Uterus (tissue), 4 donors: ENCODE measurements around the gene SLC2A9. TPM values are rescaled to one million over a fixed set of nuclear protein-coding genes. Genes with fewer than 3 reads are reported as not detected.

Experiments
- DNase-seq, 2 donors: peaks; one replicate each; pipeline ENCODE4 v3.0.0-alpha.2; 2019 to 2020
- H3K27ac ChIP-seq, 2 donors: fragments of 200-600 bp; sonication (generic); 1 replicate in 1 of 2; 2 replicates in 1 of 2; pipeline ENCODE4 v1.5.1; 2016 to 2018
- H3K27me3 ChIP-seq, 2 donors: fragments of 200-600 bp; sonication (generic); one replicate each; pipeline ENCODE4 v1.5.1; 2018 to 2019; ENCODE audit warnings: control low read depth in 1 of 2
- H3K36me3 ChIP-seq, 2 donors: fragments of 200-600 bp; sonication (generic); one replicate each; pipeline ENCODE4 v1.5.1; 2019; ENCODE audit warnings: control low read depth in 1 of 2
- H3K4me1 ChIP-seq, 2 donors: fragments of 200-600 bp; sonication (generic); one replicate each; pipeline ENCODE4 v1.5.1; 2018 to 2019; ENCODE audit warnings: control low read depth in 1 of 2
- H3K4me3 ChIP-seq, 2 donors: fragments of 200-600 bp; sonication (generic); 1 replicate in 1 of 2; 2 replicates in 1 of 2; pipeline ENCODE4 v1.5.1; 2018 to 2019; ENCODE audit warnings: mild to moderate bottlenecking in 1 of 2
- H3K9me3 ChIP-seq, 2 donors: fragments of 200-600 bp; sonication (generic); one replicate each; pipeline ENCODE4 v1.5.1; 2019; ENCODE audit warnings: control low read depth in 1 of 2
- POLR2A ChIP-seq, 2 donors: fragments of 450-650 bp; IDR thresholded peaks; one replicate each; pipeline ENCODE4 v1.6.1; 2016; ENCODE audit warnings: antibody characterized with exemption in 2 of 2, mild to moderate bottlenecking in 1 of 2, moderate library complexity in 1 of 2
- intact Hi-C: fragments of 100-400 bp; cut with DNase I; formaldehyde crosslinking; loops from one replicate; pipeline ENCODE4 v1.15.1; 2023; ENCODE audit warnings: low total_unique reads
- total RNA-seq, 4 donors: library from RNA; depleted of rRNA in 3 of 4; stranded (reverse); fragments of >200 nt in 3 of 4; gene quantifications; one replicate each; pipeline versions ENCODE4 v1.1.0 to v1.2.4, GENCODE V29; 2014 to 2023
- TF ChIP-seq, protein P1 (sequence below), 4 experiments: fragments of 200-600 bp in 2 of 4; fragments of 450-650 bp in 2 of 4; sonication (generic) in 2 of 4; IDR thresholded peaks; one replicate each; pipeline ENCODE4 v1.5.1; 2016 to 2019; ENCODE audit warnings: antibody characterized with exemption in 4 of 4, mild to moderate bottlenecking in 2 of 4, moderate library complexity in 1 of 4
- donor health status: DM: yes; HTN: yes; CAD: no.

SLC2A9 gene
- total RNA-seq, 4 donors from 2014 or later = 0.51 to 9.3 (median 7.1) TPM

DNA sequence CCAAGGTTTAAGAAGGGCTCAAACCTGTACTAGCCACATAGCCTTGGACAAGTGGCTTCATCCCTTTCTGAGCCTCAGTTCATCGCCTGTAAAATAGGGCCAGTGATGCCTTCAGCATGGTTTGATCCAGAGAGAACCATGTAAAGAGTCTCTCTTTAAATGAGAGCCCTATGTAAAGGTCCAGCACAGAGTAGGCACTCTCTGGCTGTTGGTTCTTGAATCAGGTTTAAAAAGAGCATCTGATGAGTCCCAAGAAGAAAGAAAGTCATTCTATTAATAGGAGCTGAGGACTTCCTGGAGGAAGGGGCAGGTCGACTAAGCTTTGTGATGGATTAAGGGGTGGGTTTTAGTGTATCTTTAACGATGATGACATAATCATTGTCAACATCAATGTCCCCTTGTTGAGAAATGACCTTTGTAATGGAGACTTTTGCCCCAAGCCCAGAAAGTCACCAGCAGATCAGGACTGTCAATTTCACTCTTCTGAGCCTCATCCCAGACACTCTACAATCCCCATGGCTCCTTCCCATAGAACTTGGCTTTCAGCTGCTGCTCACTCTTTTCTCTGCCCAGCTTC, 4.0 kb upstream of the SLC2A9 start:
- intact Hi-C loops = no loop called here
- H3K9me3 ChIP-seq = no peaks in the 10 kb centered on the region
- H3K4me3 ChIP-seq = no peak overlapping the region
- H3K27ac ChIP-seq = no peak overlapping the region
- H3K27me3 ChIP-seq = no peaks in the 10 kb centered on the region
- no peak for DNase-seq
- TF ChIP-seq POLR2A (IDR thresholded peaks at IDR 0.05) = no peak
- TF ChIP-seq, protein P1, sequence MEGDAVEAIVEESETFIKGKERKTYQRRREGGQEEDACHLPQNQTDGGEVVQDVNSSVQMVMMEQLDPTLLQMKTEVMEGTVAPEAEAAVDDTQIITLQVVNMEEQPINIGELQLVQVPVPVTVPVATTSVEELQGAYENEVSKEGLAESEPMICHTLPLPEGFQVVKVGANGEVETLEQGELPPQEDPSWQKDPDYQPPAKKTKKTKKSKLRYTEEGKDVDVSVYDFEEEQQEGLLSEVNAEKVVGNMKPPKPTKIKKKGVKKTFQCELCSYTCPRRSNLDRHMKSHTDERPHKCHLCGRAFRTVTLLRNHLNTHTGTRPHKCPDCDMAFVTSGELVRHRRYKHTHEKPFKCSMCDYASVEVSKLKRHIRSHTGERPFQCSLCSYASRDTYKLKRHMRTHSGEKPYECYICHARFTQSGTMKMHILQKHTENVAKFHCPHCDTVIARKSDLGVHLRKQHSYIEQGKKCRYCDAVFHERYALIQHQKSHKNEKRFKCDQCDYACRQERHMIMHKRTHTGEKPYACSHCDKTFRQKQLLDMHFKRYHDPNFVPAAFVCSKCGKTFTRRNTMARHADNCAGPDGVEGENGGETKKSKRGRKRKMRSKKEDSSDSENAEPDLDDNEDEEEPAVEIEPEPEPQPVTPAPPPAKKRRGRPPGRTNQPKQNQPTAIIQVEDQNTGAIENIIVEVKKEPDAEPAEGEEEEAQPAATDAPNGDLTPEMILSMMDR (IDR thresholded peaks at IDR 0.05) = no peak
- H3K4me1 ChIP-seq = no peaks in the 10 kb centered on the region
- no peaks in the 10 kb centered on the region for H3K36me3 ChIP-seq

DNA sequence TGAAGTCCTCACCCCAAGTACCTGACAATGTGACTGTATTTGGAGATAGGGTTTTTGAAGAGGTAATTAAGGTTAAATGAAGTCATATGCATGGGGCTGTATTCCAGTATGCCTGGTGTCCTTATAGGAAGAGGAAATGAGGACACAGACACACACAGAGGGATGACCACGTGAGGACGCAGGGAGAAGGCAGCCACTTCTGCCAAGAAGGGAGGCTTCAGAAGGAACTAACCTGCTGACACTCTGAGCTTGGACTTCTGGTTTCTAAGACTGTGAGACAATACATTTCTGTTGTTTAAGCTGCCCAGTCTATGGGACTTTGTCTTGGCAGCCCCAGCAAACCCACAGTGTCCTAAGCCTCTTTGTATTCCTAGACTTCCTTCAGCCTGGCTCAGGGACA, 3.0 kb upstream of the SLC2A9 start:
- Histone ChIP-seq H3K36me3 (no peaks in the 10 kb centered on the region), H3K4me3 (no peak overlapping the region), H3K4me1 (no peaks in the 10 kb centered on the region), H3K27me3 (no peaks in the 10 kb centered on the region), H3K27ac (no peak overlapping the region), H3K9me3 (no peaks in the 10 kb centered on the region)
- TF ChIP-seq POLR2A (IDR thresholded peaks at IDR 0.05) = no peak
- TF ChIP-seq, protein P1 (IDR thresholded peaks at IDR 0.05) = no peak
- intact Hi-C loops = no loop called here
- DNase-seq = no peak

DNA sequence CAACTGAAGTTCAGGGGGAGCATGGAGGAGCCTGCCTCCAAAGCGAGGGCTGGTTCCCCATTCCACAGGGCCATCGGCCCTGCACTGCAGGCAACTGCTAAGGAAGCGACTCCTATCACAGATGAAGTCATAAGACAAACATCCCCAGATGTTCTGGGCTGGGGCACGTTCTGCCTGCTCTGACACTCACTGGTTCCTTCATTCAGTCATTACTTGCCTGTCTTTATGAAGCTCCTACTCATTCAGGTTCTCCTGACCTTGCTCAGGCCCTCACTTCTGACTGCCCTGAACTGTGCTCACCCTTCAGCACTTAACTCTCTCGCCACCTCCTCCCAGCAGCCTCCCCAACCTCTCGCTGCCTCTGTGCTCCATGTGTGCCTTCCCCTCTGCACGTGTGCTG, 2.5 kb upstream of the SLC2A9 start:
- no peaks in the 10 kb centered on the region for H3K36me3 ChIP-seq
- no peaks in the 10 kb centered on the region for H3K9me3 ChIP-seq
- H3K27me3 ChIP-seq = no peaks in the 10 kb centered on the region
- intact Hi-C loops = no loop called here
- TF ChIP-seq, protein P1 (IDR thresholded peaks at IDR 0.05) = no peak
- TF ChIP-seq POLR2A (IDR thresholded peaks at IDR 0.05) = no peak
- H3K4me1 ChIP-seq = no peaks in the 10 kb centered on the region
- H3K27ac ChIP-seq = no peak overlapping the region
- DNase-seq = no peak
- H3K4me3 ChIP-seq = no peak overlapping the region

DNA sequence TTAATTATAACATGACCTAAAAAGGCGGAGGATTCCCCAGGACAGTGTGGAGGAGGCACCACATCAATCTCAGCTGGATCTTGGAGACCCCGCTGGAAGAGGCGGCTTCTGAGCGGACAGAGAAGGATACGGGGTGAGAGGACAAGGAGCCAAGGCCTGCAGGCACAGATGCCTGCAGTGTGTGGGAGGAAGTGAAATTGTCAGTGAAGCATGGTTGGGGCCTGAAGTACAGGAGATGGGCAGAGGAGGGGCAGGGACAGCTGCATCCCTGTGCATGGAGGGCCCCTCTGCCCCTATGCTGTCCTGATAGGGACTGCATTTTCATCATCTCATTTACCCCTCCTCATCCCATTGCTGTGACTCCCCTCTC, 1.7 kb upstream of the SLC2A9 start:
- no peaks in the 10 kb centered on the region for H3K36me3 ChIP-seq
- no peaks in the 10 kb centered on the region for H3K9me3 ChIP-seq
- intact Hi-C loops = no loop called here
- no peak for TF ChIP-seq POLR2A (IDR thresholded peaks at IDR 0.05)
- TF ChIP-seq, protein P1 (IDR thresholded peaks at IDR 0.05) = no peak
- DNase-seq = no peak
- H3K27ac ChIP-seq = no peak overlapping the region
- H3K4me1 ChIP-seq = peaks cover 0 to 3% of the 10 kb centered on the region in 2 donors
- no peak overlapping the region for H3K4me3 ChIP-seq
- no peaks in the 10 kb centered on the region for H3K27me3 ChIP-seq

DNA sequence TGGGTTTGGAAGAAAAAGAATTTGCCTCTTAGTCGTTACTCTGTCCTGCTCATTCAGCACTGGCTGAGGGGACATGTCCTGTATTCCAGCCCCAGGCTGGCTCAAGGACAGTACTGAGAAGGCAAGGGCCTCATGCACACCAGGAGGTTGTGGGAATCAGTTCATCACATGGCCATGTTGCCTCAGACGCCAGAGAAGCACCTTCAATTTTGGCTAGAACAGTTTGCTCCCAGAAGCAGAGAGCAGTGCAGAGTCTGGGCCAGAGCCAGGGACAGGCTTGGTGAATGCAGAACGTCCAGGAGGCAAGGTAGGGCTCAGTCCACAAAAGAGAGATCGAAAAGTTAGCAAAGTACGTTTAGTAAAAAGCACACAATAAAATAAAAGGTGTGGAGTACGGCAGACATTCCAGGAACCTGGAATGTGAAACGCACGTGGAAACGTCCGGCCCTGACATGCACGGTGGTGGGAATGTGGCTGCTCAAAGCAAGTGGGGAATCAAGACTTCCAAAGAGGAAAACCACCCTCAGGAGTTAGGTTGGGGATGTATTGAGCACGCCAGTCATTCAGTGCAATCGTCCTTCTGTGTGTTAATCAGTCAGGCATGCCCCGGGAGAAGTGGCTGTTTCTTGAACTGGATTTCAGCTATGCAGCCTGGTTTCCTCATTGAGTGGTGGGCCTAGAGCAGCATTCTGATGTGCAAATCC, 1.2 kb upstream of the SLC2A9 start:
- no peak for DNase-seq
- Histone ChIP-seq H3K4me3 (no peak overlapping the region), H3K27me3 (no peaks in the 10 kb centered on the region), H3K27ac (no peak overlapping the region), H3K4me1 (peaks cover 0 to 3% of the 10 kb centered on the region in 2 donors), H3K9me3 (no peaks in the 10 kb centered on the region), H3K36me3 (no peaks in the 10 kb centered on the region)
- TF ChIP-seq, protein P1 (IDR thresholded peaks at IDR 0.05) = no peak
- no peak for TF ChIP-seq POLR2A (IDR thresholded peaks at IDR 0.05)
- intact Hi-C loops = no loop called here
